HG03159 (cell line): ENCODE results near the gene OR5D13.

ENCODE experiments used
- ATAC-seq: cut with Tn5 transposase; IDR thresholded peaks from one replicate; pipeline ENCODE4 v1.9.1; 2021; ENCODE audit warnings: mild to moderate bottlenecking, moderate library complexity; ENCODE audit not compliant: unreplicated experiment

OR5D13 gene, protein sequence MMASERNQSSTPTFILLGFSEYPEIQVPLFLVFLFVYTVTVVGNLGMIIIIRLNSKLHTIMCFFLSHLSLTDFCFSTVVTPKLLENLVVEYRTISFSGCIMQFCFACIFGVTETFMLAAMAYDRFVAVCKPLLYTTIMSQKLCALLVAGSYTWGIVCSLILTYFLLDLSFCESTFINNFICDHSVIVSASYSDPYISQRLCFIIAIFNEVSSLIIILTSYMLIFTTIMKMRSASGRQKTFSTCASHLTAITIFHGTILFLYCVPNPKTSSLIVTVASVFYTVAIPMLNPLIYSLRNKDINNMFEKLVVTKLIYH

DNA sequence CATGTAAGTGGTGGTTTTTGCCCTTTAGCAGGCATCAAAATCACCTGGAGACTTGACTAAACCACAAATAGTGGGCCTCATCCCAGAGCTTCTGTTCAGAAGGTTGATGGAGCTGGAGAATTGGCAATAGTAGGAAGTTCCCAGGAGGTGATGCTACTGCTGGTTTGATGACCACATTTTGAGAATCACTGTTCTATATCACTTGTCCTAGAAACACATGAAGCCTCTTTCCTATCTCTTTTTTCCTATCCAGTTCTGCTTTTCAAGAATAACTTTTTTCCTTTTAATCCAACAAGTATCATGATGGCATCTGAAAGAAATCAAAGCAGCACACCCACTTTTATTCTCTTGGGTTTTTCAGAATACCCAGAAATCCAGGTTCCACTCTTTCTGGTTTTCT lies at the start of gene OR5D13:
TSS of gene OR5D13 (plus strand) at position 301 of the 400 bp plus-strand sequence. CDS start at position 301, 0 bp downstream.
- no peak for ATAC-seq

DNA sequence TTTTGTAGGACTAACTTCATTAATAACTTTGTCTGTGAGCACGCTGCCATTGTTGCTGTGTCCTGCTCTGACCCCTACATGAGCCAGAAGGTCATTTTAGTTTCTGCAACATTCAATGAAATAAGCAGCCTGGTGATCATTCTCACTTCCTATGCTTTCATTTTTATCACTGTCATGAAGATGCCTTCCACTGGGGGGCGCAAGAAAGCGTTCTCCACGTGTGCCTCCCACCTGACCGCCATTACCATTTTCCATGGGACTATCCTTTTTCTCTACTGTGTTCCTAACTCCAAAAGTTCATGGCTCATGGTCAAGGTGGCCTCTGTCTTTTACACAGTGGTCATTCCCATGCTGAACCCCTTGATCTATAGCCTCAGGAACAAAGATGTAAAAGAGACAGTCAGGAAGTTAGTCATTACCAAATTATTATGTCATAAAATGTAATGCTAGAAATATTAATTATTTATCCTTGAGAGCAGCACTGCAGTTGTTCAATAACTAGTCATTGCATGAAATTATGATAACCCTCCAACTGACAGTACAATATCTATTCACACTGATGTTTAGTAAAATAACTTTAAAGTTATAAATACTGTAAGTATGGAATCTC lies 46.4 kb upstream of the OR5D13 start:
- ATAC-seq: no peak

DNA sequence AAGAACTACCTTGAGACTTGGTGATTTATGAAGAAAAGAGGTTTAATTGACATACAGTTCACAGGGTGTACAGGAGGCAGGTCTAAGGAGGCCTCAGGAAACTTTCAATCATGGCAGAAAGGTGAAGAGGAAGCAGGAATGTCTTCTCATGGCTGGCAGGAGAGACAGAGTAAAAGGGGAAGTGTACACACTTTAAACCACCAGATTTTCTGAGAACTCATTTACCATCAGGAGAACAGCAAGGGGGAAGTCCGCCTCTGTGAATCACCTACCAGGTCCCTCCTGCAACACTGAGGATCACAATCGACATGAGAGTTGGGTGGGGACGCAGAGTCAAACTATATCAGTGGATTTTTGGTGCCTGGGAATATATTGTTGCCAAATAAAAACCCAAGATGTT lies 40.3 kb upstream of the OR5D13 start:
- ATAC-seq: no peak

DNA sequence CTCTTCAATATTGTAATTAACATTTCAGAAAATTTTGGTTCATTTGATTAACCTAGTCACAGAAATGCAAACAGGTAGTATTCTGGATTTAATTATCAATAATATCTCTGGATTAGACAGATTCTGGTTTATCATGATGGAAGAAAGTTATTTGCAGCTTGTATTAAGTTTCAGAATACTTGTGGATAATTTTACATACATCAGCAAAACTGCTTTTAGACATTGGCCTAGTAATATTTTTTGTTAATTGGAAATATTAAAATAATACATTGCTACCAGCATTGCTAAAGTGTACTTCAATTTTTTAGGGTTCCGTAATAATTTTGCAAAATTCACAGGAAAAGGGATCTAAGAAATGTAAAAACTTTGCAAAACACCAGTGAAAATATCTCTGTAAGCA lies 18.4 kb downstream of the OR5D13 start:
- ATAC-seq: no peak

DNA sequence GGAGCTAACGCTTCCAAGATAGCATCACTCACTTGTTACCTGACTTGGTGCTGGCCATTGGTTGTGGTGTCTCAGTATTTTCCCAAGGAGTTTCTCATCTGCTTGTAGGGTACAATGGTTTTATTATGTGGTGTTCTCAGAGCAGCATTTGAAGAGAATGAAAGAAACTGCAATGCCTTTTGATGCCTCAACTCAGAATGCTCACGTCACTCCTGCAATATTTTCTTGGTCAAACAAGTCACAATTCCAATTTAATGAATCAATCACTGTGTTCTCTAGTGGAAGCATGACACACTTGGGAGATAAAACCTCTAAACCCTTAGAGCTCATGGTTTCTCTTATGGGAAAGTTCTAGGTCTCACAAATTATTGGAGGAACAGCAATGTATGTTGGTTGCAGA lies 20.1 kb downstream of the OR5D13 start:
- ATAC-seq: no peak

DNA sequence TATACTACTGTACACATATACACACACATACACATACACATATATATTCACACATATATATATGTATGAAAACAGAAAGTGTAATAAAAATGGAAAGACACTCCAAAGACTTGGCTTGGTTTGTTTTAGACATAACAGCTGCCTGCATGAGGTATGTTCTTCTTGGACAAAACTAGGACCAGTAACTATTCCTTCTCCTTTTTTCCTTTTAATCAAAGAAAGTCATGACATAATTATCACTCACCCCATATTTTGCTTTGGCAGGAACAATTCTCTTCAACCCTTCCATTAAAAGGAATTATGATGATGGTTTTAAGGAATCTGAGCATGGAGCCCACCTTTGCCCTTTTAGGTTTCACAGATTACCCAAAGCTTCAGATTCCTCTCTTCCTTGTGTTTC lies 22.0 kb downstream of the OR5D13 start, which contains the start of gene OR5D14:
TSS of gene OR5D14 (plus strand) at position 301 of the 400 bp plus-strand sequence. CDS start at position 301, 0 bp downstream.
- no peak for ATAC-seq

DNA sequence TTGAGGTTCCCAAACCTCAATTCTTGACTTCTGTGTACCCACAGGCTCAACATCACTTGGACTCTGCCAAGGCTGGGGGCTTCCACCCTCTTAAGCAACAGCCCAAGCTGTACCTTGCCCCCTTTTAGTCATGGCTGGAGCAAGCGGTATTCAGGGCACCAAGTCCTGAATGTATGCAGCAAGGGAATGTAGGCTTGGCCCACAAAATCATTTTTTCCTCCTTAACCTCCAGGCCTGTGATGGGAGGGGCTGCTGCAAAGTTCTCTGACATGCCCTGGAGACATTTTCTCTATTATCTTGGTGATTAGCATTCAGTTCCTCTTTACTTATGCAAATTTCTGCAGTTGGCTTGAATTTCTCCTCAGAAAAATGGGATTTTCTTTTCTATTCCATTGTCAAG lies 33.0 kb downstream of the OR5D13 start:
- ATAC-seq: no peak

DNA sequence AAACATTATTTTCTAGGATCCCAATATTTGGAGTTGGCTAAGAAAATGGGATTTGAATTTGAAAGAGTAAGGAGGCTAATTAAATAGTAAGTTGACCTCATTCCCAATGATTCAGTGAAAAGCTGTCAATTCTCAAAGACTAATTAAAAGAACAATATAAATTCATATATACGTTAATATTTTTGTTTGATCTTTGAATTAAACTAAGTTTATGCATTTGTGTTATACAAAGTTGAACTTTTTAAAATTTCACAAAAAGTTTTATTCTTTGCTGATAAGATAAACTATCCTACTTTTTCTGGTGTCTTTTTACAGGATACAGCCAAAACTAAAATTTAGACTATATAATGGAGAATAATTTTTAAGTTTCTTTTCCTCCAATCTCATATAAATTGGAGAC lies 37.8 kb downstream of the OR5D13 start, which contains the start of gene OR5L1:
TSS of gene OR5L1 (plus strand) at position 301 of the 400 bp plus-strand sequence. CDS start 100 bp downstream, outside the sequence.
- no peak for ATAC-seq

DNA sequence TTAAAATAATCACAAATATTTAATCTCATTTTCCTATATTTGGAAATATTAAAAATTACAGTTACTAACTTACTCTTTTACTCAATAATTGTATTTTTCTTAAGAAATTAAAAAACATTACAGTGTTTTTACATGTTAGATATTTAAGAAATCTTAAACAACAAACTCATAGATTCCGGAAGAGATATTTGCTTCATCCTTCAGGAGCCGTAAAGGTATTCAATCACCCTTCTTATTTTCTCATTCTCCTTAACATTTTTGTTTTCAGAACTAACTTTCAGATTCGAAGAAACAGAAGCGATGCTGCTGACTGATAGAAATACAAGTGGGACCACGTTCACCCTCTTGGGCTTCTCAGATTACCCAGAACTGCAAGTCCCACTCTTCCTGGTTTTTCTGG lies 46.1 kb downstream of the OR5D13 start, which contains the start of gene OR5D18:
TSS of gene OR5D18 (plus strand) at position 301 of the 400 bp plus-strand sequence. CDS start at position 301, 0 bp downstream.
- no peak for ATAC-seq
